ENCODE data around the gene DPP7.
A peak's percentile ranks its signal among the peaks of the same experiment; 100 is the strongest.
"Not testable (repeated sequence)": the region's sequence is repeated elsewhere in the genome, so short reads cannot be mapped to it uniquely, and the experiment has no call there.

Gene DPP7

DNA sequence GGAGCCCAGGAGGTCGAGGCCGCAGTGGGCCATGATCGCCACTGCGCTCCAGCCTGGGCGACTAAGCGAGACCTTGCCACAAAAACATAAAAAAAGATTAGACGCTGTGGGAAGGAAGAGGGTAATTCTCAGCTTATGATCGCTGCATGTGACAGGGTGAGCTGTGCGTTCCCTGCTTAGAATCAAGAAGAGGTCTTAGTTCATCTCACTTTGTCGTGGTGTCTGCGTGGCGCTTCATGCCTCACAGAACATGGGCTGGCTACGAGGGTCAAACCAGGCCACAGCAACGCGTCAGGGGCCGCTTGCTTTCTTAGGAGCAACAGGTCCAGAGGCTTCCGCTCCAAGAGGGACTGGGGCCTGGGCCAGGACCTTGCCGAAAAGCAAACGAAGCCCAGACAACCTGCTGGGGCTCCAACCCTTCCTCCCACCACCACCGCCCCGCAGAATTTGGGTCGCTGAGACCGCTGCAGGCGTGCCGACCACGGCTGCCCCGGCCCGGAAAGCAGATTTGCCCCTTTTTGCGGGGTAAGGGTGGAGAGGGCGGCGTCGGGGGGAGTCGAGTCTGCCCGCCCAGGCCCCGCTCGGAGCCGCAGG lies 14.4 kb upstream of the DPP7 start:
- DNase-seq: no peak

DNA sequence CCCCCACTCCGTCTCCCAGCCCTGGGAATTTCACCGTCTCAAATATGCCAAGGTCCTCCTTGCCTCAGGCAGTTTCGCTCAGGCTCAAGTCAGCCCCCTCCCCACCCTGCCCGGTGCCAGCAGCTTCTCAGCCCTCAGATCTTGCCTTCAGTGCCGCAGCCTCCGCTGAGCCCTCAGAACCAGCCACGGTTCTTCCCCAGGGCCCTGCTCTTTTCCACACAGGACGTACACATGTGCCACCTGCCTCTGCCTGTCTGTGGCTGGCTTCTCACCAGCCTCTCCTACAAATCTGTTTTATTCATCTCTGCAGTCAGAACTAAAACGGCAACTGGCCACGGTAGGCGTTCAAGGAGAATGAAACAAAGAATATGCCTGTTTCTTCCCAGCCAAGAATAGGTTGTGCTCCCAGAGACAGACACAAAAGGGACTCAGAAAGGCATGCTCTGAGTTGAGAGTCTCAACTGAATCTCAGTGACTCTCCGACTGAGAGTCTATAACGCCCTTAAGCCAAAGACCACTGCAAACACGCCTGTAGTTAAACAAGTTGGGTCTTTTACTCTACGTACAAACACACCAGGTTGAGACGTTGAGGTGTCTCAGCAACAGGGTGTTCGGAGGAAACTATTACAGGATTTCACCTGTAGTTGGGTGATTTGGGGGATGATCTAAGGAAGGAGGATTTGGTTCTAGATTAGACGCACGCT lies 13.8 kb upstream of the DPP7 start:
- DNase-seq: peak; percentile 55

DNA sequence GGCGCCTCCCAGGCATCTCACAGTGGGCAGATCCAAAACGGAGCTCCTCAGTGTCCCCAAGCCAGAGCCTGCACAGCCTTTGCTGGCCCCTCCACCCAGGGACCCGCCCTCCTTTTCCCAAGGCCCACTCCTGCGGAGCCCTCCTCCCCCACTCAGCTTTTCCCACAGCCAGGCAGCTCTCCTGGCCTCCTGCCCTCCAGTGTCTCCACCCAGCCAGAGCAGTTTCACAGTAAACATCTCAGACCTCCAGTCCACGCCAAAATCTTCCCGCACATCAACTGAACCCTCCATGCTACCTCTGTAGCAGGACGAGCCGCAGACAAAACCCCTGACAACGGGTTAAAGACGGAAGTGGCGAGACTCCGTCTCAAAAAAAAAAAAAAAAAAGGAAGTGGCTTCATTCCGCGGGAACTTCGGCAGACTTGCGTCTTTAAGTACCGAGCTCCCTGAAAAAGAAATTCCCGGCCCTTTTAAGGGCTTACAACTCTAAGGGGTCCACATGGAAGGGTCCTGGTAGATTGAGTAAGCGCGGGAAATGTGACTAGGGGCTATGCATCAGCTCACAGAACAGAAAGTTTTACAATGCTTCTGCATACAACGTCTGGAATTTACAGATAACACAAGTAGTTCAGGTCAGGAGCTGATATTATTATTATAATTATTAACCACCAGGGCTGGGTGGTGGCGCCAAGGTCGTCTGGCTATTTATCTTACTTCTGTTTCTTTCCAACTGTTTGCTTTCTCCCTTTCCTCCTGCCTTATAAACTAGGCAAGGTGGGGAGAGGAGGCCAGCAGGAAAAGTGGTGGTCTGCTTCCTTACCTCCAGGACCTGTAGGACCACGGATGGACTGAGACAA lies 13.0 kb upstream of the DPP7 start:
- DNase-seq: peak; percentile 56

DNA sequence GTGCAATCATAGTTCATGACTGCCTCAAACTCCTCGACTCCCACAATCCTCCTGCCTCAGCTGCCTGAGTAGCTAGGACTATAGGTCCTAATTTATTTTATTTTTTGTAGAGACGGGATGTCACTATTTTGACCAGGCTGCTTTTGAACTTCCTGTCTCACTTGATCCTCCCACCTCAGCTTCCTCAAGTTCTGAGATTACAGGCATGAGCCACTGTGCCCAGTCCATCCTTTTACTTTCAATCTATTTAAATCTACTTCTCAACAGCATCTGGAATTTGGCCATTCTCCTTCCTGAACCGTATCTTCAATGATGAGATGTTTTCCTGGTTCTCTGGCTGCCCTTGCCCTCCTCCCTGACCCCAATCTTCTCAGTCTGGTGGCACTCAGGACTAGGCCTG lies 12.3 kb upstream of the DPP7 start:
- DNase-seq: no peak

DNA sequence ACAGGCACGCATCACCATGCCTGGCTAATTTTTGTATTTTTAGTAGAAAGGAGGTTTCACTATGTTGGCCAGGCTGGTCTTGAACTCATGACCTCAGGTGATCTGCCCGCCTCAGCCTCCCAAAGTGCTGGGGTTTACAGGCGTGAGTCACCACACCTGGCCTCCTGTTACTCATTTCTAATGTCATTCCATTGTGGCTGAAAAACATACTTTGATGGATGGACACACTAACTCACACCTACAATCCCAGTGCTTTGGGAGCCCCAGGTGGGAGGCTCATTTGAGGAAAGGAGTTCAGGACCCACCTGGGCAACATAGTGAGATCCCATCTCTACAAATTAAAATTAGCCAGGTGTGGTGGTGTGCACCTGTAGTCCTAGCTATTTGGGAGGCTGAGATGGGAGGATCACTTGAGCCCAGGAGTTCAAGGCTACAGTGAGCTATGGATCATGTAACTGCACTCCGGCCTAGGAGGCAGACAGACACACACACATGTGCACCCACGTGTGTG lies 9.5 kb upstream of the DPP7 start:
- DNase-seq: not testable (repeated sequence)

DNA sequence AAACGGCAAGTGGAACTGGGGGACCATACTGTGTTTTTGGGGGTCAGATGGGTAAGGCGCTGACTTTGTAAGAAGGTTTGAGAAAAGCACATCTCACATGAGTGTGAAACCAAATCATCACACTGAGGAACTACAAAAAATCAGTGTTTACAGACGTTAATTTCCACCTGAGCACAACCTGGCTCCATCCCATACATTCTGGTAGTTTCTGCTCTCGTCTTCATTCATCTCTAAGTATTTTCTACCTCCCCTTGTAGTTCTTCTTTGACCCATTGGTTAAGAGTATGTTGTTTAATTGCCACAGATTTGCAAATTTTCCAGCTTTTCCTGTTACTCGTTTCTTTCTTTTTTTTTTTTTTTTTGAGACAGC lies 8.9 kb upstream of the DPP7 start:
- DNase-seq: no peak

DNA sequence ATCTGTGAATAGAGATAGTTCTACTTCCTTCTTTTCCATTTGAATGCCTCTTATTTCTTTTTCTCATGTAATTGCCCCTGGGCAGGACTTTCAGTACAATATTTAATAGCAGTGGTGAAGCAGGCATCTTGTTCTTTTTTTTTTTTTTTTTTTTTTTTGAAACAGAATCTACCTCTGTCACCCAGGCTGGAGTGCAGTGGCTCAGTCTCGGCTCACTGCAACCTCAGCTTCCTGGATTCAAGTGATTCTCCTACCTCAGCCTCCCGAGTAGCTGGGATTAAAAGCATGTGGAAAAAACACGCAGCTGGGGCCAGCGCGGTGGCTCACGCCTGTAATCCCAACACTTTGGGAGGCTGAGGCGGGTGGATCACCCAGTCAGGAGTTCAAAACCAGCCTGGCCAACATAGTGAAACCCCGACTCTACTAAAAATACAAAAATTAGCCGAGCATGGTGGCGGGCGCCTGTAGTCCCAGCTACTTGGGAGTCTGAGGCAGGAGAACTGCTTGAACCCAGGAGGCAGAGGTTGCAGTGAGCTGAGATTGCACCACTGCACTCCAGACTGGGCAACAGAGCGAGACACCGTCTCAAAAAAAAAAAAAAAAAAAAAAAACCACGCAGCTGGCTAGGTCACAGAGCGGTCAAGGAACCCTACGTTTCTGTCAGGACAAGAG lies 8.4 kb upstream of the DPP7 start:
- not testable (repeated sequence) for DNase-seq

DNA sequence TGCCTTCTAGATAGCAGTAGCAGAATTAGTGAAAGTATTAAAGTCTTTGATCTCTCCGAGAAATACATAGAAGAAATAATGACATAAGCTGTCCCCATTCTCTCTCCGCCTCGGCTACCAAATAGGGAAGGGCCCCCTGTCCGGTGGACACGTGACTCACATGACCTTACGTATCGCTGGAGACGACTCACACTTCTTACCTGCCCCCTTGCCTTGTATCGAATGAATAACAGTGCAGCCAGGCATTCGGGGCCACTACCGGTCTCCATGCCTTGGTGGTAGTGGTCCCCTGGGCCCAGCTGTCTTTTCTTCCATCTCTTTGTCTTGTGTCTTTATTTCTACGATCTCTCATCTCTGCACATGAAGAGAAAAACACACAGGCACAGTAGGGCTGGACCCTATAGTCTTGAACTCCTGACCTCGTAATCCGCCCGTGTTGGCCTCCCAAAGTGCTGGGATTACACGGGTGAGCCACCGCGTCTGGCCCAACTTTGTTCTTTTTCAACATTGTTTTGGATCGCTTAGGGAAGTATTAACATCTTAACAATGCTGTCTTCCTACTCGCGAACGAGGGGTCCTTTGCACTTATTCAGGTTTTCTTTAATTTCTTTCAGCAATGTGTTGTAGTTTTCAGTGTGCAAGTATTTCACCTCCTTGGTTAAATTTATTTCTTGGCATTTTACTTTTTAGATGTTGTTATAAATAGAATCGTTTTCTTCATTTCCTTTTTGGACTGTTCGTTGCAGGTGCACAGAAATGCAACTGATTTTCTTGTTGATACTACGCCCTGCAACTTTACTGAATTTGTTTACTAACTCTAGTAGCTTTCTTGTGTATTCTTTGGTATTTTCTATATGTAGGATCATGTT lies 7.6 kb upstream of the DPP7 start:
- not testable (repeated sequence) for DNase-seq

DNA sequence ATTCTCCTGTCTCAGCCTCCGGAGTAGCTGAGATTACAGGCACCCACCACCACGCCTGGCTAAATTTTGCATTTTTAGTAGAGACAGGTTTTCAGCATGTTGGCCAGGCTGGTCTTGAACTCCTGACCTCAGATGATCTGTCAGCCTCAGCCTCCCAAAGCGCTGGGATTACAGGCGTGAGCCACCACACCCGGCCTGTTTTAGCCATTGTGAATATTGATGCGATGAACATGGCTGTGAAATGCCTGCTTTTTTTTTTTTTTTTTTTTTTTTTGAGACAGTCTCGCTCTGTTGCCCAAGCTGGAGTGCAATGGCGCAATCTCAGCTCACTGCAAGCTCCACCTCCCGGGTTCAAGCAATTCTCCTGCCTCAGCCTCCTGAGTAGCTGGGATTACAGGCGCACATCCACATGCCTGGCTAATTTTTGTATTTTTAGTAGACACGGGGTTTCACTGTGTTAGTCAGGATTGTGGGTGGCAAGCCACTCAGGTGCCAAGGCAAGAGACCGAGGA lies 3.6 kb upstream of the DPP7 start:
- DNase-seq: not testable (repeated sequence)

DNA sequence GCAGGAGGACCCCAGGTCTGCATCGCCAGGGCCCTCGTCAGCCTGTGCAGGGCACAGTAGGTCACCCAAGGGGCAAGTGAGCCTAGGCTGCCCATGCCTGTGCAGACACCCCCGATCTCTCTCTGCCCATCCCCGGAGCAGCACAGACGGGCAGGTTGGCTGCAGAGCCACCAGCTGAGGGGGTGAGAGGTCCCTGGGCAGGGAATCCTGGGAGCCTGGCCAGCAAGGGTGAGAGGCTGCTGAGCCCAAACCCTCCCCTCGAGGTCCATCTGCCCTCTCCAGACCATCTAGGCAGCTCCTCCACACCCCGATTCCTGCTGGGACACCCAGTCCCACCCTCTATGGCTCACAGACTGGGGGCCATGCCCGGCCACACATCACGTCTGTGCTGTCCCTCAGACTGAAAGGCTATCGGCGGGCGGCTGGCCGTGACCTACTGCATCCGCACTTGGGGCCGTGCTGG lies 2.8 kb upstream of the DPP7 start:
- DNase-seq: no peak

DNA sequence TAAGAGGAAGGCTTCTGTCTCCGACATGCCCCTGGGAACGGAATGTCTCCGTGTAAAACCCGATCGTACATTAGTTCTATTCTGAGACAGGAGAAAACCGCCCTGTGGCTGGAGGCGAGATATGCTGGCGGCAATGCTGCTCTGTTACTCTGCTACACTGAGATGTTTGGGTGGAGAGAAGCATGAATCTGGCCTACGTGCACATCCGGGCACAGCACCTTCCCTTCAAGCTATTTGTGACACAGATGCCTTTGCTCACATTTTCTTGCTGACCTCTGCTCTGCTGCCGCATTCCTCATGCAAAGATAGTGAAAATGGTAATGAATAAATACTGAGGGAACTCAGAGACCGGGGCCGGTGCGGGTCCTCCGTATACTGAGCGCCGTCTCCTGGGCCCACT lies 2.2 kb upstream of the DPP7 start:
- no peak for DNase-seq

DNA sequence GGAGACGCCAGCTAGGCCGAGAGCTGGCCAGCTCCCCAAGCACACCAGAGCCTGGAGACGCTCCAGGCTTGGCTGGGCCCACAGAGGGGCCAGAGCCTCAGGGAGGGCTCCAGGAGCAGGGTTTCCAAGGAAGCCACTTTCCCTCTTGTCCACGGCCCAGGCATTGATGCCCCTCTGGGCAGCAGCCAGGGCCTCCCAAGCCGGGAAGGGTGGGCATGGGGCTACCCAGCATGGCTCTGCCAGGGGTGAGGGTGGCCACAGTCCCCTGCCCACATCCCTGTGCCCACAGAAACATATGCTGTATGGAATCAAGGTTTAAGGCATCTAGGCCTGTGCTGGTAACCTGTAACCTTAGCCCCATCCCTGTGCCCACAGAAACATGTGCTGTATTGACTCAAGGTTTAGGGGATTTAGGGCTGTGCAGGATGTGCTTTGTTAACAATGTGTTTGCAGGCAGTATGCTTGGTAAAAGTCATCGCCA lies 1.5 kb upstream of the DPP7 start:
- no peak for DNase-seq

DNA sequence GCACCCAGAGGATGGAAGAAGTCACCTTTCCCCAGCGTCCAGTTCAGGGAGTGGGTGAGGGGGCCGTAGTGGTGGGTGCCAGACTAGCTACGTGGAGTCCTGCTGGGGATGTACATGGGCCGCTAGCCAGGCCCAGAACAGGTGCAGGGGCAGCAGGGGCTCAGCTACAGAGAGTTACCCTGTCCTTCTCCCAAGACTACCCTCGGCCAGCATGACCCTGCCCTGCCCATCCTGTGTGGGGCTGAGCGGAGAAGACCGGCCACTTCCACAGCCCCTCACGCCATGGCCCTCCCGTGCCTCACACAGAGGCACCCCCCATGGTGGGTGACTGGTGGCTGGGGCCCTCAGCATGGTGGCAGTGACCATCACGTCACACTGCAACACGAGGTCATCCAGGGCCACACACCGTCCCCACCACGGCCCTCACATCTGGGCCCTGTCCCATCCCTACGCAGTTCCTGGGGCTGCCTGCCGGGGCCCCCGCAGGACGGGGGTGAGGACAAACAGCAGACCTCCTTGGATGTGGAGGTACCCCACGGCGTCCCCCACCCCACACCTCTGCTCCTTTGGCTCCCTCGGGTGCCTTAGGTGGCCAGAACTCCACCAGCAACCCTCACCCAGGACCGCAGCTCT lies 977 bp upstream of the DPP7 start:
- DNase-seq: no peak

DNA sequence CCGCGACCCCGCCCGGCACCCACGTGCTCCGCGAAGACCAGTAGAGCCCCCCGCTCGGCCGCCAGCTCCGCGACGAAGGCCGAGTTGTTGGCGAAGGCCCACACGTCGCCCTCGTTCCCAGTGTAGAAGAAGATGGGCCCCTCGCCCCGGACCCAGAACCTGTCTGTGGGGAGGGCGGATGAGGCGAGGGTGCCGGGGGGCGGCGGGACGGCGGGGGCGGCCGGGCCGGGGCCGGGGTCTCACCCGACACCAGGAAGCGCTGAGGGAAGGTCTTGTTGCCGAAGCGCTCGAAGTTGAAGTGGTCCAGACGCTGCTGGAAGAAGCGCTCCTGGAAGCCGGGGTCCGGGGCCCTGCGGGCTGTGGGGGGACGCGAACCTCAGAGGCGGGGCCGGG lies 317 bp downstream of the DPP7 start:
- no peak for DNase-seq

DNA sequence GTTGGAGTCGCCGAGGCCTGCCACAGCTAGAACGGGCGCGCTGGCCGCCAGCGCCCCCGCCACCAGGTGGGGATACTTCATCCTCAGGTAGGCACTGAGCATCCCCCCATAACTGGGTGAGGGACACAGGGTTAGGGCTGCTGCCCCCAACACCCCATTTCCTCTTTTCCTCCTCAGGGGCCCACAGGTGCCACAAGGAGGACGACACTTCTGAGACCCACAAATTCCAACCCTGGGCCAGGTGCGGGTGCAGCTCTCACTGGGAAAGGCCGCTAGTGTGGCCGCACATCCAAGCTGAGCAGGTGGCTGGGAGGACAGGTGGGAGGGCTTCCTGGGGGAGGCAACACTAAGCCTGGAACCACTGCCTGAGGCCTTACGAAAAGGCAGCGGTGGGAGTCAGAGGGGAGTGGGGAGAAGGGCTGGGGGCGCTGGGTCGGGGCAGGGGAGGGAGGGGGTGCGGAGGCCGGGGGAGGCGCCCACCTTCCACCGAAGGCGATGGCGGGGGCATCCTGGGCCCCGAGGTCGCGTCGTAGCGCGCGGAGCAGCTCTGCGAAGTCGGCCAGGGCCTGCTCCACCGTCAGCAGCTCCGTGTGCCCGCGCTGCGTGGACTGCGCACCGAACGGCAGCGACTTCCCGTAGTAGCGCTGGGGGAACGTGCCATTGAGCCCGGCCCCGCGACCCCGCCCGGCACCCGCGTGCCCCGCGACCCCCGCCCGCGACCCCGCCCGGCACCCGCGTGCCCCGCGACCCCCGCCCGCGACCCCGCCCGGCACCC lies 961 bp downstream of the DPP7 start:
- peak; percentile 55 for DNase-seq

DNA sequence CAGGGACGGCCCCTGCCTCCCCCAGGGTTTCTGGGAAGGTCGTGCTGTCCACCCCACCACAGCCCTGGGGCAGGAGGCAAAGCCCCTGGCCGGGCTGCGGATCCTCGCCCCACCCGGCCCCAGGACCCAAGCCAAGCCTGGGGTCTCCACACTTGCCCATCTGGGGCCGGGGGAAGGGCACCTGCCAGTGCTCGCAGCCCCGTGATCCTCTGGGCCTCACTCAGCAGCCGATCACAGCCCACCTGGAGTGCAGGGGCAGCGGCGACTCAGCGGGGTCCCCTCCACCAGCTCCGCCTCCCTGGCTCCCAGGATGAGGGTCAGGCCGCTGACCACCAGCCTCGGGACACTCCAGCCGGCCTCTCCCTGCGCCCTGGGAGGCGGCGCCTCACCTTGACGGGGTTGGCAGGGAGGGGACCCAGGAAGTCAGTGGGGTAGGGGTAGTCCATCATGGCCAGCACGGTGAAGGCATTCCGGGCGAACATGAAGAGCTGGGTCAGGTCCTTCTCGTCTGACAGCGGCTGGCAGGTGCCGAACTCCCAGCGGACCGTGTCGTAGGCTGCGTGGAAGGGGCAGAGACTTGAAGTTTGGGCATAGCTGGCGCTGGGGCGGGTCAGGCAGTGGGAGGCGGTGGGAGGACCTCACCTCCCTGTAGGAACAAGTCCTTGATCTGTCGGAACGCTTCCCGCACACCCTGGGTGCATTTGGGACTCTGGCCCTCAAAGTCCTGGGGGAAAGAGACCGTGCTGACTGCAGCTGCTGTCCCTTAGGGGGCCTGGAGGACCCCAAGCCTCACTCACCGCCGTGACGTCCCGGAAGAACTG lies 1.8 kb downstream of the DPP7 start:
- no peak for DNase-seq

DNA sequence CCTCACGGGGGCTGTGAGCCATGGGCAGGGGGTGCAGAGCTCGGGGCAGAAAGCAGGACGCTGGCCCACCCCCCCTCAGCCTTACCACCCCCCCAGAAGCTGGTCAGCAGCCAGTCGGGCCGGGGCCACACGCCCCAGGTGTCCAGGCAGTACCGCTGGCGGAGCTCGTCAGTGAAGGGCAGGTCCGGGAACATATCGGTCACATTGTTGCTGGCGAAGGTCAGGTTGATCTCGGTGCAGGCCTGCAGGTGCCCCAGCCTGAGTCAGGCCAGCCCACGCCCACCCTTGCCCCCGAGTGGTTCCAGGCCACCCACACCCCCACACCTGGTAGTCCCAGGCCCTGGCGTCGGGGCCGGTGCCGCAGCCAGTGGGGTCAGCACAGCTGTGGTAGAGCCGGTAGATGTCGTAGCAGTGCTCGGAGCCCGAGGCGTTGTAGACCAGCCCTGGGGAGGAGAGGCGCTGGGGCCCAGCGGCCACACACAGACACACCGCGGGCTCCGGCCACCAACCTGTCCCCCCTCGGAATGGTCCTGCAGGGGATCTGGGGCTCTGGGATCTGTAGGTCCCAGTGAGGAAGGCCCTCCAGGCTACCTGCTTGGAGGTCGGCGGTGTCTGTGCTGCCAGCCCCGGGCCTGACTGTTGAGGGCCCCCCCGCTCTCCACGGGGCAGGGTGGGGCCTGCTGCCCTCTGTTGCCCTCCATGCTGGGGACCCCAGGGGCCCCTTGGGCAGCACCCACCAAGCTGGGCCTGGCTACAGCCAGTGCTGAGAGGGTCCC lies 2.6 kb downstream of the DPP7 start:
- no peak for DNase-seq

DNA sequence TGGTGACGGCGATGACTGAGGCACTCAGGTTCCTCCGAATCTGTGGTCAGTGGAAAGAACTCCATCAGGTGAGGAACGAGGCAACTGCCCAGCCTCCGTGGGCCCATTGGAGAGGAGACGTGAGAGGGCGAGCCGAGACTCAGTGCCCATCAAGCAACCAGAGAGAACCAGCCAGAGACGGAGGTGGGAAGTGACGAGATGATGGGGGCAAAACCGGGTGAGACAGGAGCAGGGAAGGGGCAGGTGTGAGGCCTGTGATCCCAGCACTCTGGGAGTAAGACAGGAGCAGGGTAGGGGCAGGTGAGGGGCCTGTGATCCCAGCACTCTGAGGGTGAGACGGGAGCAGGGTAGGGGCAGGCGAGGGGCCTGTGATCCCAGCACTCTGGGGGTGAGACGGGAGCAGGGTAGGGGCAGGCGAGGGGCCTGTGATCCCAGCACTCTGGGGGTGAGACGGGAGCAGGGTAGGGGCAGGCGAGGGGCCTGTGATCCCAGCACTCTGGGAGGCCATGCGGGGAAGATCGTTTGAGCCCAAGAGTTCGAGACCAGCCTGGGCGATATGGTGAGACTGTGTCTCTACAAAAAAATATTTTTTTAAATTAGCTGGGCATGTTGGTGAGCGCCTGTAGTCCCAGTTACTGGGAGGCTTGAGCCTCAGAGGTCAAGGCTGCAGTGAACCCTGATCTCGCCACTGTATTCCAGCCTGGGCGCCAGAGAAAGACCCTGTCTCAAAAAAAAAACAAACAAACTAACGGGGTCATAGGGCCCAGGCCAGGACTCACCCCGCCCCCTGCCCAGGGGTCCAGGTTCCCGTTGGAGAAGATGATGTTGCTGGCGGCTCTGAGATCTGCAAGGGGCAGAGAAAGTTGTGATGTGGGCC lies 3.4 kb downstream of the DPP7 start:
- no peak for DNase-seq
